Kidney (tissue), 14 donors: ENCODE results near the gene BRIP1. TPM values are rescaled to one million over a fixed set of nuclear protein-coding genes. Genes with fewer than 3 reads are reported as not detected.

Experiments used
- DNase-seq, 5 donors: peaks; one replicate each; pipeline ENCODE4 v3.0.0-alpha.2; 2013 to 2020
- FAIRE-seq: peaks from 2 replicates; lab custom pipeline; 2012; peaks lifted over from hg19 to GRCh38; lab: Jason Lieb, UNC
- H3K27ac ChIP-seq, 2 donors: one replicate each; pipeline ENCODE4 v1.7.0; 2013; ENCODE audit warnings: low read depth in 2 of 2, low read length in 2 of 2, inconsistent platforms in 1 of 2
- H3K27me3 ChIP-seq: one replicate; pipeline ENCODE4 v1.7.1; 2013; ENCODE audit warnings: low read length, inconsistent platforms; ENCODE audit not compliant: control insufficient read depth, insufficient read depth
- H3K36me3 ChIP-seq, 3 donors: one replicate each; pipeline versions ENCODE4 v1.7.0 to v1.7.1; 2013; ENCODE audit warnings: low read length in 3 of 3, control low read depth in 1 of 3, inconsistent platforms in 1 of 3; ENCODE audit not compliant: insufficient read depth in 3 of 3, control insufficient read depth in 2 of 3
- H3K4me1 ChIP-seq, 3 donors: one replicate each; pipeline versions ENCODE4 v1.7.0 to v1.7.1; 2013; ENCODE audit warnings: low read length in 3 of 3, inconsistent platforms in 1 of 3, low read depth in 1 of 3; ENCODE audit not compliant: control insufficient read depth in 2 of 3, insufficient read depth in 2 of 3
- H3K4me3 ChIP-seq, 3 donors: one replicate each; pipeline versions ENCODE4 v1.7.0 to v1.8.1; 2013; ENCODE audit warnings: low read length in 3 of 3, control low read depth in 1 of 3, inconsistent platforms in 1 of 3
- H3K9ac ChIP-seq, 3 donors: one replicate each; pipeline versions ENCODE4 v1.7.0 to v1.7.1; 2013; ENCODE audit warnings: low read length in 3 of 3, control low read depth in 1 of 3, inconsistent platforms in 1 of 3
- H3K9me3 ChIP-seq, 3 donors: one replicate each; pipeline versions ENCODE4 v1.7.0 to v1.7.1; 2013; ENCODE audit warnings: low read length in 3 of 3, control low read depth in 1 of 3, inconsistent platforms in 1 of 3; ENCODE audit not compliant: control insufficient read depth in 2 of 3, insufficient read depth in 1 of 3
- CTCF ChIP-seq: IDR thresholded peaks from 3 replicates; pipeline ENCODE4 v1.5.1; 2012; ENCODE audit warnings: mild to moderate bottlenecking, moderate library complexity, borderline replicate concordance; ENCODE audit not compliant: insufficient read depth; ENCODE audit errors: extremely low read depth
- intact Hi-C: fragments of 100-400 bp; cut with DNase I; formaldehyde crosslinking; loops from one replicate; pipeline ENCODE4 v1.11.1; 2022
- polyA plus RNA-seq: library from polyadenylated mRNA; stranded (reverse); fragments of 350-450 nt; fragmentation: Illumina TruSeq; extraction: RNeasy Lipid Tissue Mini Kit (QIAGEN cat#74804); gene quantifications from one replicate; pipeline ENCODE4 v1.2.3, GENCODE V29; 2014; ENCODE audit warnings: low read depth, low replicate concordance; ENCODE audit not compliant: insufficient read depth
- total RNA-seq: library from RNA; stranded (reverse); fragmentation: NEBNext Ultra II Directional; extraction: Animal tissue kit (Norgen Biotek cat#: 25700); gene quantifications from one replicate; pipeline ENCODE4 v1.2.1, GENCODE V29; 2021
- donor health status: control.
- donor health status: control.
- donor health status: control.
- donor health status: control.
- donor health status: control.
- donor health status: DM: yes; HTN: yes; CAD: no.
- donor health status: Normal renal cell carcinoma (clear cell type).

The BRIP1 gene
- total and polyA plus RNA-seq, 2 donors from 2014 or later, result 0.54 TPM; not detected in 1

- no peak for DNase-seq
- H3K4me1 ChIP-seq, result no peaks in the 10 kb centered on the region
- H3K9me3 ChIP-seq, result no peaks in the 10 kb centered on the region
- no peak for TF ChIP-seq CTCF
- no peak overlapping the region for H3K9ac ChIP-seq
- H3K36me3 ChIP-seq, result no peaks in the 10 kb centered on the region
- no peak overlapping the region for H3K4me3 ChIP-seq
- no peak overlapping the region for H3K27ac ChIP-seq
- no peak for FAIRE-seq
- H3K27me3 ChIP-seq, result no peaks in the 10 kb centered on the region
- intact Hi-C loops, result no loop called here
Measured at GRCh38 chr17:61836266-61837174, 26.8 kb downstream of the BRIP1 start.

GRCh38 chr17:61835606-61836005 lies 27.7 kb downstream of the BRIP1 start:
- no peak for TF ChIP-seq CTCF
- Histone ChIP-seq H3K9ac (no peak overlapping the region), H3K4me1 (no peaks in the 10 kb centered on the region), H3K27me3 (no peaks in the 10 kb centered on the region), H3K9me3 (no peaks in the 10 kb centered on the region), H3K36me3 (no peaks in the 10 kb centered on the region), H3K27ac (no peak overlapping the region), H3K4me3 (no peak overlapping the region)
- FAIRE-seq (no peak), DNase-seq (no peak)
- intact Hi-C loops, result no loop called here

- H3K4me1 ChIP-seq, result no peaks in the 10 kb centered on the region
- H3K9me3 ChIP-seq, result no peaks in the 10 kb centered on the region
- H3K4me3 ChIP-seq, result no peak overlapping the region
- intact Hi-C loops, result no loop called here
- no peaks in the 10 kb centered on the region for H3K27me3 ChIP-seq
- FAIRE-seq (no peak), DNase-seq (no peak)
- no peaks in the 10 kb centered on the region for H3K36me3 ChIP-seq
- no peak for TF ChIP-seq CTCF
- H3K9ac ChIP-seq, result no peak overlapping the region
- H3K27ac ChIP-seq, result no peak overlapping the region
Measured at GRCh38 chr17:61834610-61835009, 28.7 kb downstream of the BRIP1 start.
